ENCODE data around the gene OTOF.

Gene OTOF

DNA sequence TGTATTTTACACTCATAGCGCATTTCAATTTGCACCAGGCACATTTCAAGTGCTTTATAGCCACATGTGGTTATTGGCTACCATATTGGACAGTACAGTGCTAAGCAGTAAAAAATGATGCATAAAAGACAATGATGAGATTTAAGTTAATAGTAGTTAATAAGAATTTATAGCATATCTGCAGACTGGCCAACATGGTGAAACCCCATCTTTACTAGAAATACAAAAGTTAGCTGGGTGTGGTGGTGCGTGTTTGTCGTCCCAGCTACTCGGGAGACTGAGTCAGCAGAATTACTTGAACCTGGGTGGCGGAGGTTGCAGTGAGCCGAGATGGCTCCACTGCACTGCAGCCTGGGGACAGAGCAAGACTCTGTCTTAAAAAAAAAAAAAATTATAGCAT lies 66.5 kb downstream of the OTOF start:
- TF ChIP-seq POLR2AphosphoS5 (IDR thresholded peaks at IDR 0.05; ENCODE audit: low read depth, low read length) (no peak), SIN3A (IDR thresholded peaks at IDR 0.05; ENCODE audit: borderline replicate concordance, insufficient read depth, low read length) (no peak), TAF1 (IDR thresholded peaks at IDR 0.05; ENCODE audit: borderline replicate concordance, insufficient read depth, low read length) (no peak), FOXP2 (optimal IDR thresholded peaks at IDR 0.05; ENCODE audit: borderline replicate concordance, extremely low read depth, extremely low read length, insufficient read depth) (no peak)
- TF ChIP-seq, protein P1, sequence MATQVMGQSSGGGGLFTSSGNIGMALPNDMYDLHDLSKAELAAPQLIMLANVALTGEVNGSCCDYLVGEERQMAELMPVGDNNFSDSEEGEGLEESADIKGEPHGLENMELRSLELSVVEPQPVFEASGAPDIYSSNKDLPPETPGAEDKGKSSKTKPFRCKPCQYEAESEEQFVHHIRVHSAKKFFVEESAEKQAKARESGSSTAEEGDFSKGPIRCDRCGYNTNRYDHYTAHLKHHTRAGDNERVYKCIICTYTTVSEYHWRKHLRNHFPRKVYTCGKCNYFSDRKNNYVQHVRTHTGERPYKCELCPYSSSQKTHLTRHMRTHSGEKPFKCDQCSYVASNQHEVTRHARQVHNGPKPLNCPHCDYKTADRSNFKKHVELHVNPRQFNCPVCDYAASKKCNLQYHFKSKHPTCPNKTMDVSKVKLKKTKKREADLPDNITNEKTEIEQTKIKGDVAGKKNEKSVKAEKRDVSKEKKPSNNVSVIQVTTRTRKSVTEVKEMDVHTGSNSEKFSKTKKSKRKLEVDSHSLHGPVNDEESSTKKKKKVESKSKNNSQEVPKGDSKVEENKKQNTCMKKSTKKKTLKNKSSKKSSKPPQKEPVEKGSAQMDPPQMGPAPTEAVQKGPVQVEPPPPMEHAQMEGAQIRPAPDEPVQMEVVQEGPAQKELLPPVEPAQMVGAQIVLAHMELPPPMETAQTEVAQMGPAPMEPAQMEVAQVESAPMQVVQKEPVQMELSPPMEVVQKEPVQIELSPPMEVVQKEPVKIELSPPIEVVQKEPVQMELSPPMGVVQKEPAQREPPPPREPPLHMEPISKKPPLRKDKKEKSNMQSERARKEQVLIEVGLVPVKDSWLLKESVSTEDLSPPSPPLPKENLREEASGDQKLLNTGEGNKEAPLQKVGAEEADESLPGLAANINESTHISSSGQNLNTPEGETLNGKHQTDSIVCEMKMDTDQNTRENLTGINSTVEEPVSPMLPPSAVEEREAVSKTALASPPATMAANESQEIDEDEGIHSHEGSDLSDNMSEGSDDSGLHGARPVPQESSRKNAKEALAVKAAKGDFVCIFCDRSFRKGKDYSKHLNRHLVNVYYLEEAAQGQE (IDR thresholded peaks at IDR 0.05; ENCODE audit: insufficient read depth in 1 of 2, low read depth in 2 of 2, low read length in 2 of 2) = no peak

DNA sequence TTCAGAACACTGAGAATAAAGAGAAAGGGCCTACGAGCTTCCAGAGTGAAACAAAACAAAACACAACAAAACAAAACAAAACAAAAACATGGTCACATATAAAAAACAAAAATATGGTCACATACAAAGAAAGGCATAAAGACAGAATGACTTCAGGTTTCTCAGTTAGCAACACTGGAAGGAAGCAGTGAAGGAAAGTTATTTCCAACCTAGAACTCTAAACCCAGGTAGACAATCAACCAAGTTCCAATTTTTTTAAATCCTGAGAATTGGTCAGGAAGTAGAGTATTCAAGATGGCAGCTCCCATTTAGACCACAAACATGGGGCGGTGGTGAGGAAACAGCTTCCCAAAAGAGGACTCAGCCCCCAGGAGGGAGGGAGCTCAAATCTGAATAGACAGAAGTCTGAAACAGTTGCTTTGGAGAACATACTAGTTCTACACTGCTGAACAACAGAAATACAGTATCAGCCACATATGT lies 67.1 kb downstream of the OTOF start:
- TF ChIP-seq TAF1 (IDR thresholded peaks at IDR 0.05; ENCODE audit: borderline replicate concordance, insufficient read depth, low read length) (no peak), SIN3A (IDR thresholded peaks at IDR 0.05; ENCODE audit: borderline replicate concordance, insufficient read depth, low read length) (no peak), POLR2AphosphoS5 (IDR thresholded peaks at IDR 0.05; ENCODE audit: low read depth, low read length) (no peak), FOXP2 (optimal IDR thresholded peaks at IDR 0.05; ENCODE audit: borderline replicate concordance, extremely low read depth, extremely low read length, insufficient read depth) (no peak)
- TF ChIP-seq, protein P1 (IDR thresholded peaks at IDR 0.05; ENCODE audit: insufficient read depth in 1 of 2, low read depth in 2 of 2, low read length in 2 of 2) = no peak

DNA sequence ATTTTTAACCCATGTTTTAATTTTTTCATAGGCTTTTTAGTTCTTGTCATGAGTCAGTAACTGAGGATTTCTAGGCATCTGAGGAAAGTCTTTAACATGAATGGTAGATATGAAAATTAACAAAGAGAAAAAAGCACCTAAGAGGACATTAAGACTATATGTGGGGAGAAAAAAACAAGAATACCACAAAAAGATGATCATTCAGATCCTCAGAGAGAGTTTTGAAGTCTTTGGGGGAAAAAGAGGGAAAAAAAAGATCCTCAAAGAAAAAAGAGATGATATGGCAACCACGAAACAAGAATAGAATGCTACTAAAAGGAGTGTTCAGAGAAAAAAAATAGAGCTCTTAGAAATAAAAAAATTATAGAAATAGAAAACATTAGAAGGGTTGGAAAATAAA lies 68.1 kb downstream of the OTOF start:
- TF ChIP-seq, protein P1 (IDR thresholded peaks at IDR 0.05; ENCODE audit: insufficient read depth in 1 of 2, low read depth in 2 of 2, low read length in 2 of 2) = no peak
- TF ChIP-seq TAF1 (IDR thresholded peaks at IDR 0.05; ENCODE audit: borderline replicate concordance, insufficient read depth, low read length) (no peak), FOXP2 (optimal IDR thresholded peaks at IDR 0.05; ENCODE audit: borderline replicate concordance, extremely low read depth, extremely low read length, insufficient read depth) (no peak), POLR2AphosphoS5 (IDR thresholded peaks at IDR 0.05; ENCODE audit: low read depth, low read length) (no peak), SIN3A (IDR thresholded peaks at IDR 0.05; ENCODE audit: borderline replicate concordance, insufficient read depth, low read length) (no peak)

DNA sequence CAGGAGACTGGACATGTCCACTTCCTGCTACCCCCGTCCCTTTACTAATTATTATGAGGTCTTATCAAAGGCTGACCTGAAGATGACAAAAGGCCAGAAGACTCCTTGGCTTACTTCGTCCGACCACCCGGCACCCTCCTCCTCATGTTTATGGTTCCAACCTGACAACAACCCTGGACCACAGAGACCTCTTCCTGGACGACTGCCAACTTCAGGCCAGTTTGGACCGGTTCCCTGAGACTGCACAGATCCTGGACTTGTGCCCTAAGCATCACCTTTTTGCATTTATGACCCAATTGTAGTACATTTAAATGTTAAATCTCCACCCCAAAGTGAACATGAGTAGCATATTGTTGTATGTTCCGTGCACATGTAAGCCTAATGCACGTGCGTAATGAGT lies 70.4 kb downstream of the OTOF start:
- TF ChIP-seq FOXP2 (optimal IDR thresholded peaks at IDR 0.05; ENCODE audit: borderline replicate concordance, extremely low read depth, extremely low read length, insufficient read depth) (no peak), POLR2AphosphoS5 (IDR thresholded peaks at IDR 0.05; ENCODE audit: low read depth, low read length) (no peak), SIN3A (IDR thresholded peaks at IDR 0.05; ENCODE audit: borderline replicate concordance, insufficient read depth, low read length) (no peak), TAF1 (IDR thresholded peaks at IDR 0.05; ENCODE audit: borderline replicate concordance, insufficient read depth, low read length) (no peak)
- TF ChIP-seq, protein P1 (IDR thresholded peaks at IDR 0.05; ENCODE audit: insufficient read depth in 1 of 2, low read depth in 2 of 2, low read length in 2 of 2) = no peak

Measured in PFSK-1 (cell line).